GM20431 (cell line): ENCODE results near the gene GRM4.

Experiments
- in situ Hi-C: fragments of 300-500 bp; cut with MseI, MboI; formaldehyde crosslinking; loops from one replicate; pipeline ENCODE4 v1.15.0; 2020; ENCODE audit warnings: low sequenced_read_pairs; ENCODE audit not compliant: unreplicated experiment

GRM4 gene

GRCh38 chr6:34093206-34093605 lies 52.7 kb downstream of the GRM4 start:
- in situ Hi-C loops = no loop called here

GRCh38 chr6:34092631-34093030 lies 53.3 kb downstream of the GRM4 start:
- in situ Hi-C loops = no loop called here

- in situ Hi-C loops = no loop called here
Measured at GRCh38 chr6:34090935-34091334, 55.0 kb downstream of the GRM4 start.

GRCh38 chr6:34090529-34090928 lies 55.4 kb downstream of the GRM4 start:
- in situ Hi-C loops = no loop called here

- in situ Hi-C loops = no loop called here
Measured at GRCh38 chr6:34086558-34086957, 59.3 kb downstream of the GRM4 start.

GRCh38 chr6:34085453-34086170 lies 60.3 kb downstream of the GRM4 start:
- in situ Hi-C loops = no loop called here

- in situ Hi-C loops = no loop called here
Measured at GRCh38 chr6:34084591-34085290, 61.1 kb downstream of the GRM4 start.

- in situ Hi-C loops = no loop called here
Measured at GRCh38 chr6:34082864-34083626, 62.8 kb downstream of the GRM4 start.

- in situ Hi-C loops = no loop called here
Measured at GRCh38 chr6:34082348-34082747, 63.5 kb downstream of the GRM4 start.

GRCh38 chr6:34080357-34080756 lies 65.5 kb downstream of the GRM4 start:
- in situ Hi-C loops = no loop called here

- in situ Hi-C loops = no loop called here
Measured at GRCh38 chr6:34079899-34080298, 66.0 kb downstream of the GRM4 start.

- in situ Hi-C loops = no loop called here
Measured at GRCh38 chr6:34075906-34076305, 70.0 kb downstream of the GRM4 start.

GRCh38 chr6:34074064-34074742 lies 71.7 kb downstream of the GRM4 start:
- in situ Hi-C loops = no loop called here

GRCh38 chr6:34073540-34073939 lies 72.3 kb downstream of the GRM4 start:
- in situ Hi-C loops = no loop called here

GRCh38 chr6:34072727-34073126 lies 73.2 kb downstream of the GRM4 start:
- in situ Hi-C loops = no loop called here

- in situ Hi-C loops = no loop called here
Measured at GRCh38 chr6:34071884-34072379, 74.0 kb downstream of the GRM4 start.

- in situ Hi-C loops = no loop called here
Measured at GRCh38 chr6:34071136-34071883, 74.6 kb downstream of the GRM4 start.

- in situ Hi-C loops = no loop called here
Measured at GRCh38 chr6:34070315-34071135, 75.4 kb downstream of the GRM4 start.
